PC-9 (cell line): ENCODE data around the gene SCCPDH. TPM values are rescaled to one million over a fixed set of nuclear protein-coding genes. Genes with fewer than 3 reads are reported as not detected.

Experiments
- BruUV-seq: library from RNA; stranded (reverse); fragments of 400-500 nt; replicated peaks from 2 replicates; lab custom pipeline; 2021; lab: Mats Ljungman, UMichigan
- CTCF ChIA-PET: fragments of 300-600 bp; sonication (Branson Sonifier 250); formaldehyde crosslinking; loops from one replicate; lab custom pipeline; 2022; ENCODE audit warnings: antibody characterized with exemption; lab: Charles Lee
- POLR2A ChIA-PET: fragments of 300-600 bp; sonication (Branson Sonifier 250); formaldehyde crosslinking; loops from one replicate; lab custom pipeline; 2022; ENCODE audit warnings: antibody characterized with exemption; ENCODE audit not compliant: unreplicated experiment; lab: Charles Lee
- DNase-seq, 2 experiments: peaks; one replicate each; pipeline versions ENCODE4 v3.0.0 to v3.0.0-alpha.2; 2015 to 2022; ENCODE audit warnings: mixed read lengths in 1 of 2
- H2AFZ ChIP-seq: fragments of 200-600 bp; sonication (generic); 2 replicates; pipeline ENCODE4 v1.8.1; 2017; ENCODE audit warnings: antibody characterized with exemption
- H3F3A ChIP-seq: fragments of 200-600 bp; sonication (generic); 2 replicates; pipeline ENCODE4 v1.8.1; 2017; ENCODE audit warnings: antibody characterized with exemption, mild to moderate bottlenecking, low read depth; ENCODE audit not compliant: insufficient read depth
- H3K27ac ChIP-seq: fragments of 200-600 bp; sonication (generic); 2 replicates; pipeline ENCODE4 v1.6.1; 2016; ENCODE audit warnings: mixed run types
- H3K27me3 ChIP-seq: fragments of 200-600 bp; sonication (generic); 2 replicates; pipeline ENCODE4 v1.6.1; 2016; ENCODE audit warnings: low read depth, mixed run types; ENCODE audit not compliant: insufficient read depth
- H3K36me3 ChIP-seq: fragments of 200-600 bp; sonication (generic); 2 replicates; pipeline ENCODE4 v1.6.1; 2016; ENCODE audit warnings: low read depth, mixed run types
- H3K4me1 ChIP-seq: fragments of 200-600 bp; sonication (generic); replicated peaks from 2 replicates; pipeline ENCODE4 v1.6.1; 2016; ENCODE audit warnings: mixed run types; ENCODE audit not compliant: insufficient read depth
- H3K4me2 ChIP-seq: fragments of 200-600 bp; sonication (generic); 2 replicates; pipeline ENCODE4 v1.6.1; 2017; ENCODE audit warnings: mixed run types
- H3K4me3 ChIP-seq: fragments of 200-600 bp; sonication (generic); 2 replicates; pipeline ENCODE4 v1.6.1; 2016; ENCODE audit warnings: mixed run types
- H3K79me2 ChIP-seq: fragments of 200-600 bp; sonication (generic); 2 replicates; pipeline ENCODE4 v1.6.1; 2017; ENCODE audit warnings: low read depth, mixed run types
- H3K9me2 ChIP-seq: fragments of 200-600 bp; sonication (generic); 2 replicates; pipeline ENCODE4 v1.8.1; 2017; ENCODE audit warnings: mild to moderate bottlenecking; ENCODE audit not compliant: insufficient read depth
- H3K9me3 ChIP-seq: fragments of 200-600 bp; sonication (generic); 2 replicates; pipeline ENCODE4 v1.8.1; 2016; ENCODE audit warnings: low read depth; ENCODE audit not compliant: insufficient read depth
- H4K20me1 ChIP-seq: fragments of 200-600 bp; sonication (generic); 2 replicates; pipeline ENCODE4 v1.8.1; 2017; ENCODE audit not compliant: insufficient read depth
- CTCF ChIP-seq: fragments of 200-600 bp; sonication (generic); conservative IDR thresholded peaks from 2 replicates; pipeline ENCODE4 v1.6.1; 2017; ENCODE audit warnings: mixed run types, antibody characterized with exemption, mild to moderate bottlenecking, moderate library complexity
- EZH2 ChIP-seq: fragments of 200-600 bp; sonication (generic); IDR thresholded peaks from 2 replicates; pipeline ENCODE4 v1.8.0; 2017; ENCODE audit warnings: antibody characterized with exemption, low read depth
- intact Hi-C: fragments of 100-400 bp; cut with micrococcal nuclease; formaldehyde crosslinking; loops from one replicate; pipeline ENCODE4 v1.10.0; 2022; ENCODE audit not compliant: unreplicated experiment
- total RNA-seq: library from RNA; stranded (reverse); gene quantifications from 2 replicates; pipeline ENCODE4 v1.2.3, GENCODE V29; 2021

SCCPDH gene
- total RNA-seq, 1 experiment from 2014 or later: 17.2 TPM

GRCh38 chr1:246780264-246780663, 56.1 kb downstream of the SCCPDH start:
- H3K36me3 ChIP-seq: no peaks in the 10 kb centered on the region
- H3K9me2 ChIP-seq: no peaks in the 10 kb centered on the region
- H3K79me2 ChIP-seq: no peaks in the 10 kb centered on the region
- ChIA-PET CTCF (no interaction called here), POLR2A (no interaction called here)
- TF ChIP-seq EZH2 (no peak), CTCF (no peak)
- H2AFZ ChIP-seq: no peak overlapping the region
- H3K4me3 ChIP-seq: no peak overlapping the region
- no peaks in the 10 kb centered on the region for H3K4me1 ChIP-seq
- H3K27me3 ChIP-seq: no peaks in the 10 kb centered on the region
- no peaks in the 10 kb centered on the region for H3K9me3 ChIP-seq
- no peak overlapping the region for H3K4me2 ChIP-seq
- no peak for DNase-seq
- BruUV-seq: no TSS peak
- H3F3A ChIP-seq: no peaks in the 10 kb centered on the region
- intact Hi-C loops: no loop called here
- no peak overlapping the region for H3K27ac ChIP-seq
- H4K20me1 ChIP-seq: no peaks in the 10 kb centered on the region

- intact Hi-C loops: no loop called here
- TF ChIP-seq EZH2 (no peak), CTCF (no peak)
- Histone ChIP-seq H2AFZ (no peak overlapping the region), H3K4me1 (no peaks in the 10 kb centered on the region), H4K20me1 (no peaks in the 10 kb centered on the region), H3K9me3 (no peaks in the 10 kb centered on the region; the same call in 1 of the 2 replicates), H3K4me3 (no peak overlapping the region), H3K9me2 (no peaks in the 10 kb centered on the region), H3K27me3 (no peaks in the 10 kb centered on the region), H3K79me2 (no peaks in the 10 kb centered on the region), H3K36me3 (no peaks in the 10 kb centered on the region), H3K27ac (no peak overlapping the region), H3K4me2 (no peak overlapping the region), H3F3A (no peaks in the 10 kb centered on the region)
- ChIA-PET POLR2A (no interaction called here), CTCF (no interaction called here)
- BruUV-seq: no TSS peak
- DNase-seq: no peak
These were observed 57.0 kb downstream of the SCCPDH start for GRCh38 chr1:246781212-246781611.

GRCh38 chr1:246782120-246782900, 58.1 kb downstream of the SCCPDH start:
- H3K9me2 ChIP-seq: no peaks in the 10 kb centered on the region
- ChIA-PET POLR2A (no interaction called here), CTCF (no interaction called here)
- H3K27me3 ChIP-seq: no peaks in the 10 kb centered on the region
- H3K4me2 ChIP-seq: no peak overlapping the region
- H3K79me2 ChIP-seq: no peaks in the 10 kb centered on the region
- intact Hi-C loops: no loop called here
- H2AFZ ChIP-seq: no peak overlapping the region
- no peak overlapping the region for H3K27ac ChIP-seq
- no peaks in the 10 kb centered on the region for H3K4me1 ChIP-seq
- no peak overlapping the region for H3K4me3 ChIP-seq
- no peak for DNase-seq
- no peaks in the 10 kb centered on the region for H3F3A ChIP-seq
- H3K9me3 ChIP-seq: no peaks in the 10 kb centered on the region; the same call in 1 of the 2 replicates
- H4K20me1 ChIP-seq: no peaks in the 10 kb centered on the region
- BruUV-seq: no TSS peak
- TF ChIP-seq EZH2 (no peak), CTCF (no peak)
- H3K36me3 ChIP-seq: no peaks in the 10 kb centered on the region
